AG04449 (cell line): ENCODE data around the gene MTA2.

Experiments
- CTCF ChIA-PET: fragments of 350-600 bp; formaldehyde crosslinking; extraction: SDS; loops from one replicate; lab custom pipeline; 2021; ENCODE audit warnings: antibody characterized with exemption; lab: Yijun Ruan, JAX
- POLR2A ChIA-PET: fragments of 400-600, 350-600 bp; formaldehyde crosslinking; extraction: SDS; loops from one replicate; lab custom pipeline; 2020; ENCODE audit warnings: antibody characterized with exemption, inconsistent platforms; lab: Yijun Ruan, JAX
- DNase-seq: peaks from one replicate; pipeline ENCODE4 v3.0.0-alpha.2; 2010; ENCODE audit warnings: low read depth, low spot score
- H3K4me3 ChIP-seq: 2 replicates; pipeline ENCODE4 v1.5.1; 2011; ENCODE audit warnings: low read depth, mild to moderate bottlenecking, control low read depth, low read length
- TF ChIP-seq, protein P1 (sequence below): IDR thresholded peaks from one replicate; pipeline ENCODE4 v1.5.1; 2011; ENCODE audit warnings: mild to moderate bottlenecking, moderate library complexity, low read length, control low read depth, inconsistent platforms; ENCODE audit not compliant: insufficient read depth; ENCODE audit errors: missing control alignments

The MTA2 gene

DNA sequence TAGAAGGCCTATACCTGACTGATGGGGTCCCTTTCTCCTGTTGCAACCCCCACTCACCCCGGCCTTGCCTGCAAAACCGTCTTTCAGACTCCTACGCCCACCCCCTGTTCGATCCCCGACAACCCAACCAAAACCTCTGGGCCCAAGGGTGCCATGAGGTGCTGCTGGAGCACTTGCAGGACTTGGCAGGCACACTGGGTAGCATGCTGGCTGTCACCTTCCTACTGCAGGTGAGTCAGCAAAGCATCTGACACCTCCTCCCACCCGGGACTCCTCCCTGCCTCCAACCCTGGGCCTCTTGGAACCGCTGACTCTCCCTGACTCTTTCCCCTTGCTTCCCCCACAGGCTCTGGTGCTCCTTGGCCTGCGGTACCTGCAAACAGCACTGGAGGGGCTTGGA is 12.6 kb upstream of the MTA2 start:
- CTCF ChIA-PET: interaction anchor here (1.2 to 12.0 kb wide), 2 partner anchors 11 to 20 kb away, joined by 3 to 95 read pairs; partner anchors contain the start of gene TUT1
- H3K4me3 ChIP-seq: no peak overlapping the region
- TF ChIP-seq, protein P1, sequence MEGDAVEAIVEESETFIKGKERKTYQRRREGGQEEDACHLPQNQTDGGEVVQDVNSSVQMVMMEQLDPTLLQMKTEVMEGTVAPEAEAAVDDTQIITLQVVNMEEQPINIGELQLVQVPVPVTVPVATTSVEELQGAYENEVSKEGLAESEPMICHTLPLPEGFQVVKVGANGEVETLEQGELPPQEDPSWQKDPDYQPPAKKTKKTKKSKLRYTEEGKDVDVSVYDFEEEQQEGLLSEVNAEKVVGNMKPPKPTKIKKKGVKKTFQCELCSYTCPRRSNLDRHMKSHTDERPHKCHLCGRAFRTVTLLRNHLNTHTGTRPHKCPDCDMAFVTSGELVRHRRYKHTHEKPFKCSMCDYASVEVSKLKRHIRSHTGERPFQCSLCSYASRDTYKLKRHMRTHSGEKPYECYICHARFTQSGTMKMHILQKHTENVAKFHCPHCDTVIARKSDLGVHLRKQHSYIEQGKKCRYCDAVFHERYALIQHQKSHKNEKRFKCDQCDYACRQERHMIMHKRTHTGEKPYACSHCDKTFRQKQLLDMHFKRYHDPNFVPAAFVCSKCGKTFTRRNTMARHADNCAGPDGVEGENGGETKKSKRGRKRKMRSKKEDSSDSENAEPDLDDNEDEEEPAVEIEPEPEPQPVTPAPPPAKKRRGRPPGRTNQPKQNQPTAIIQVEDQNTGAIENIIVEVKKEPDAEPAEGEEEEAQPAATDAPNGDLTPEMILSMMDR: no peak
- POLR2A ChIA-PET: interaction anchor here (0.7 kb wide), 1 partner anchor 39 kb away, joined by 3 read pairs; the partner anchor contains the start of gene INTS5
- DNase-seq: no peak

DNA sequence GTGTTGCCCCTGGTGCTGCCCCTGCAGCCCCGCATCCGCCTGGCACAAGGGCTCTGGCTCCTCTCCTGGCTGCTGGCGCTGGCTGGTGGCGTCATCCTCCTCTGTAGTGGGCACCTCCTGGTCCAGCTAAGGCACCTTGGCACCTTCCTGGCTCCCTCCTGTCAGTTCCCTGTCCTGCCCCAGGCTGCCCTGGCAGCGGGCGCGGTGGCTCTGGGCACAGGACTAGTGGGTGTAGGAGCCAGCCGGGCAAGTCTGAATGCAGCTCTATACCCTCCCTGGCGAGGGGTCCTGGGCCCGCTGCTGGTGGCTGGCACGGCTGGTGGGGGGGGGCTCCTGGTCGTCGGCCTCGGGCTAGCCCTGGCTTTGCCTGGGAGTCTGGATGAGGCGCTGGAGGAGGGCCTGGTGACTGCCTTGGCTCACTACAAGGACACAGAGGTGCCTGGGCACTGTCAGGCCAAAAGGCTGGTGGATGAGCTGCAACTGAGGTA is 11.7 kb upstream of the MTA2 start:
- CTCF ChIA-PET: interaction anchor here (1.0 to 12.0 kb wide), 5 partner anchors 9 to 35 kb away, joined by 3 to 95 read pairs (median 4); partner anchors contain the start of genes B3GAT3, MTA2 and TUT1
- POLR2A ChIA-PET: interaction anchor here (0.6 to 3.0 kb wide), 4 partner anchors 8 to 213 kb away, joined by 3 to 11 read pairs (median 3); partner anchors contain the start of genes B3GAT3, MTA2 and TUT1
- no peak overlapping the region for H3K4me3 ChIP-seq
- DNase-seq: no peak
- TF ChIP-seq, protein P1: no peak

DNA sequence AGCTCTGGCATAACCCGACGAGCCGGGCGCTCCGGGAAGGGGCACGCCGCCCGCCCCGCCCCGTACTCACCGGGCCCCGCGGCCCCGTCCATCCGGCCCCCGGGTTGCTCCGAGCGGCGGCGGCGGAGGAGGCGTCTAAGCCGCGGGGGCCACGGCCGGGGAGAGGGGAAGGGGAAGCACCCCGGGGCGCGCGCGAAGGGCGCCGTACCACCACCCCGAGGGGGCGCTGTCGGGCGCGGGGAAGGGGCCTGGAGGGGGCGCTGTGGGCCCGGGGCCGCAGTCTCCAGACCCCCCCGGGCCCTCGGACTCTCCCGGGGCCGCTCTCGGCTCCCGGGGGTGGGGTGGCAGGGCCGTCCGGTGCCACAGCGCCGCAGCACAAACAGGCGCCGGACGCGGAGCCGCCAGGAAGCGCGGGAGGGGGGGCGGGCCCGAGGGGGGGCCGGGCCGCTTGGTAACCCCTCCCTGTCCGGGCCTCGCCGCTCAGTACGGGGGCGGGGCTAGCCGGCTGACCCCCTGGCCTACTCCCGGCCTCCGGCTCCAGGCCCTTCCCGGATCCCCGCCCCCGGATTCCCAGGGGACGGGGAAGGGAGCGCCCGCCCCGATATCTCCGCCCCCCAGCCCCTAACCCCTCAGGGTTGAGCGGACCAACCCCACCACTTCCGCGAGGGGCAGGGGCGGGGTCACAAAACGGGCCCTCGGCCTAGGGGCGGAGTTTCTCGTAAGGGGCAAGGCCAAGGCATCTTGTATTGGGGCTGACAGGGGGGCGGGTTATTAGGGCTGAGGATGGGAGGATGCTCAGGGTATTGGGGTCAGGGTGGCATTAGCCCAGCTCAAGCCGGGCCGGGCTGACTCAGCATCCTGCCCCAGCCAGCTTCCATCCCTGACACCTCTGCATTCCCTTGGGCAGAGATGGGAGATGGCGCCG is 11.0 kb upstream of the MTA2 start, which contains the start of the genes EML3 and ROM1:
Gene EML3 (minus strand): TSS at position 410 of the 925 bp plus-strand sequence. CDS start 318 bp downstream, at position 92.
Gene ROM1 (plus strand): TSS at position 892 of the 925 bp plus-strand sequence. CDS start 25 bp downstream, at position 917.
- ChIA-PET POLR2A (interaction anchor here (0.6 to 3.0 kb wide), 5 partner anchors 9 to 213 kb away, joined by 3 to 11 read pairs (median 3); partner anchors contain the start of genes B3GAT3, C11orf98, CSKMT and MTA2), CTCF (interaction anchor here (0.6 to 12.0 kb wide), 18 partner anchors 9 to 231 kb away, joined by 3 to 95 read pairs (median 4); partner anchors contain the start of genes B3GAT3, EEF1G, LRRN4CL and MTA2)
- TF ChIP-seq, protein P1: peak; percentile 95
- peak within 1 kb of the TSS; percentile 75 for H3K4me3 ChIP-seq
- no peak for DNase-seq

DNA sequence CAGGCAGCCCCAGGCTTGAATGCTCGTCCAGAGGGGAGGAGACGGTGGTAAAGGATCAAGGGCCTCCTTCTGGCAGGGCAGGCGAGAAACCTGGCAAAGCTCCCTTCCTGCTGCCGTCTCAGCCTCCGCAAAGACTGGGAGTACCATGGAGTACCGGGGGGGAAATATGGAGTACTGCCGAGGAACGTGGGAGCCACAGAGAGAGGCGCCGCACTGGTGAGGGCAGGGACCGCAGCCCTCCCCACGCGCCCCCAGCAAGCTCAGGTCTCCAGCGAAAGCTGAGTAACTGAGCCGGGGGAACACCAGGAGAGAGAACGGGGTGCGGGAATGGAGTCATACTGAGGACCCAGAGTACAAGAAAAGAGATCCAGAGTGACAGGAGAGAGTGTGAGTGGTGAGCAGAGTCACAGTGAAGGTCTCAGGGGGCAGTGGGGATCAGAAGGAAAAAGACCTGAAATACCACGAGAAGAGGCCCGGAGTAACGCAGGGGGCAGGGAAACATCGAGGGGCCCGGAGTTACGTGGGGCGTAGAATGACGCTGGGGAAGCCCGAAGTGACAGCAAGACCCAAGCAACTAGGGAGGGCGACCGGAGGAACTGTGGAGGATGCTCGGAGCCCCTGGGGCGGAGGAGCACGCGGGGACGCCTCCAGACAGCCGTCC is 10.2 kb upstream of the MTA2 start:
- peak overlapping the region; percentile 75 for H3K4me3 ChIP-seq
- ChIA-PET CTCF (interaction anchor here (0.6 to 12.0 kb wide), 18 partner anchors 9 to 230 kb away, joined by 3 to 95 read pairs (median 3); partner anchors contain the start of genes B3GAT3, EEF1G, LRRN4CL and MTA2), POLR2A (interaction anchor here (1.0 to 3.0 kb wide), 5 partner anchors 10 to 54 kb away, joined by 3 to 14 read pairs (median 8); partner anchors contain the start of genes B3GAT3, C11orf98, CSKMT and EEF1G)
- TF ChIP-seq, protein P1: no peak
- DNase-seq: no peak

DNA sequence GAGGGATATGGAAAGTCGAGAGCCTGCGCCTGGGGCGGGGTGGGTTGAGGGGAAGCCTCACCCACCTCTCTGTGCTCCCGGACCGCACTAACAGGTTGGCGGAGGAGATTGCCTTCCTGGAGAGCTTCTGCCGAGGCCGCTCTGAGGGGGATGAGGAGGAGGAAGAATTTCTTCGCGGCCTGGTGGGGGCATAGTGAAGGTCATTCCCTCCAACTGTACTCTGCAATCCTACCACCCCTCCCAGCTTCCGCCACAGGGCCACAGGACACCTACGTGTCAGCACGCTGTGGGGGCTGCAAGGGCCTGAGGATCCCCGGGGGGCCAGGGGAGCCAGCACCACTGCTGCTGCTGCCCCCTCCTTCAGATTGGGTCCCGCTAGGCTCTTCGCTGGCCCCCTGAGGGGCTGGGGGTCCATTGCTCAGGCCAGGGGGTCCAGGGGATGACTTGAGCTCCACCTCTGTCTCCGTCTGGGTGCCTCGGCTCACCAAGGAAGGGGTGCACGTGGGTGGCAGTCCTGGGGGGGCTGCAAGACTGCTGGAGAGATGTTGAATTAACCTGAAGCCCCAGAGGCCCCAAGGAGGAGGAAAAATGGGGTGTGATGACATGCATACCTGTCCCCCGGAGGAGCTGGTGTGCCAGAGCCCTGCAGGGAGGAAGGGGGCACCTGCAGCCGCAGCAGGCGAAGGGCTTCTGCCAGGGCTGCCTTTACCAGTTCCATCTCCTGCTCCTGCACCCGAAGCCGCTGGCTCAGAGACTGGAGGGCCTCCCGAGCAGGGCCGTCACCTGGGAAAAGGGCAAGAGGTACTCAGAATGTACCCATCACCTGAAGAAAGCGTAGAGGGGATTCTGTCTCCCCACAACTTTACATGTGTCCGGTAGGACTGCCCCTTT is 9.4 kb upstream of the MTA2 start:
- ChIA-PET CTCF (interaction anchor here (0.9 to 12.0 kb wide), 17 partner anchors 10 to 229 kb away, joined by 3 to 95 read pairs (median 3); partner anchors contain the start of genes B3GAT3, EEF1G, LRRN4CL and MTA2), POLR2A (interaction anchor here (1.0 to 3.0 kb wide), 5 partner anchors 9 to 54 kb away, joined by 3 to 14 read pairs (median 8); partner anchors contain the start of genes B3GAT3, C11orf98, CSKMT and EEF1G)

More for the DNA sequence above, 9.4 kb upstream of the MTA2 start:
- no peak for DNase-seq
- TF ChIP-seq, protein P1: no peak
- peak overlapping the region; percentile 75 for H3K4me3 ChIP-seq
